GM12875 (cell line): ENCODE measurements around the gene UFD1.

ENCODE experiments used
- H3K4me3 ChIP-seq: one replicate; pipeline ENCODE4 v1.5.1; 2011; ENCODE audit warnings: low read depth, low read length, control low read depth
- TF ChIP-seq, protein P1 (sequence below): IDR thresholded peaks from 2 replicates; pipeline ENCODE4 v1.5.1; 2011; ENCODE audit warnings: low read depth, mild to moderate bottlenecking, control low read depth, inconsistent platforms, low read length, moderate library complexity, borderline replicate concordance; ENCODE audit not compliant: insufficient read depth

The UFD1 gene

DNA sequence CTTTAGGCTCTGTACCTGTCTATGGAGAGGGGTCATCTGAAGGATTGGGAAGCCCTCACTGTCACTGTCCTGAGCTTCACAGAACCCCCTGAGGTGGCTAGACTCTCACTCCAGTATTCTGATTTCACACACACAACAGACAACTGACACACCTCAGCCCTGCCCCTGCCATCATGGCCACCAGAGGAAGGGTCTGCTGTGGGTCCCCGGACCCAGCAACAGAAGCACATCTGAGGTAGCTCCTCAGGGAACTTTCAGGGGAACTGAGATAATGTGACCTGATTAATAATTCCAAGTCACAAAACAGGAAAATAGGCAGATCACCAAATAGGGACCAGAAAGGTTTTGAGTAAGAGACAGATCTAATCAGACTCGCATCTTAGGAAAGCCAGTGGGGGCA lies 24.0 kb downstream of the UFD1 start:
- TF ChIP-seq, protein P1, sequence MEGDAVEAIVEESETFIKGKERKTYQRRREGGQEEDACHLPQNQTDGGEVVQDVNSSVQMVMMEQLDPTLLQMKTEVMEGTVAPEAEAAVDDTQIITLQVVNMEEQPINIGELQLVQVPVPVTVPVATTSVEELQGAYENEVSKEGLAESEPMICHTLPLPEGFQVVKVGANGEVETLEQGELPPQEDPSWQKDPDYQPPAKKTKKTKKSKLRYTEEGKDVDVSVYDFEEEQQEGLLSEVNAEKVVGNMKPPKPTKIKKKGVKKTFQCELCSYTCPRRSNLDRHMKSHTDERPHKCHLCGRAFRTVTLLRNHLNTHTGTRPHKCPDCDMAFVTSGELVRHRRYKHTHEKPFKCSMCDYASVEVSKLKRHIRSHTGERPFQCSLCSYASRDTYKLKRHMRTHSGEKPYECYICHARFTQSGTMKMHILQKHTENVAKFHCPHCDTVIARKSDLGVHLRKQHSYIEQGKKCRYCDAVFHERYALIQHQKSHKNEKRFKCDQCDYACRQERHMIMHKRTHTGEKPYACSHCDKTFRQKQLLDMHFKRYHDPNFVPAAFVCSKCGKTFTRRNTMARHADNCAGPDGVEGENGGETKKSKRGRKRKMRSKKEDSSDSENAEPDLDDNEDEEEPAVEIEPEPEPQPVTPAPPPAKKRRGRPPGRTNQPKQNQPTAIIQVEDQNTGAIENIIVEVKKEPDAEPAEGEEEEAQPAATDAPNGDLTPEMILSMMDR = no peak
- H3K4me3 ChIP-seq = no peak overlapping the region

DNA sequence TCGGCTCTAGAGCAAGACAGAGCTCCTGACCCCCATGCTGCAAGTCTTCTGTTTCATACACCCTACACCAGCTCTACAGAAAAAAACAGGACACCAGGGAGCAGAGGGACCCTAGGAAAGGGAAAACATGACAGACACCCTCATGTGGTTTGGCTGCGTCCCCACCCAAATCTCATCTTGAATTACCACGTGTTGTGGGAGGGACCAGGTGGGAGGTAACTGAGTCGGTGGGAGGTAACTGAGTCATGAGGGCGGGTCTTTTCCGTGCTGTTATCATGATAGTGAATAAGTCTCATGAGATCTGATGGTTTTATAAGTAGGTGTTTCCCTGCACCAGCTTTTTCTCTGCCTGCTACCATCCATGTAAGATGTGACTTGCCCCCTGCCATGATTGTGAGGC lies 24.8 kb downstream of the UFD1 start:
- TF ChIP-seq, protein P1 = no peak
- no peak overlapping the region for H3K4me3 ChIP-seq

DNA sequence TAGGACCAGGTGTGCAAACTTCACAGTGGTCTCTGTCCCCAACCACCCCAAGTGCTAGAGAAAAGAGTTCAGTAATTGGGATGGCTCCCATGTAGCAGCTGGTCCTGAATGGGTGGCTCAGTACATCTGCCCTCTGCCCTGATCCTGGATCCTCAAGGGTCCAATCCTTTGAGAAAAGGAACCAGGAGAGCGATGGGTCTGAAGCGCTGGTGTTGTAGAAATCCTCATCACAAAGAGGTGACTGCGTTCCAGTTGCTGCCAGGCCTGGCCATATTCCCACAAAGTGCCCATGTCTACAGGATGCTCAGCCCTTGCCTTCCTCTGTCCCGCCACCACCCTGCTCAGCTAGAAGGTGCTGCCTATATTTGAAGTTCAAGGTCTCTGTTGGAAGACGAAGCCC lies 25.3 kb downstream of the UFD1 start:
- no peak overlapping the region for H3K4me3 ChIP-seq
- TF ChIP-seq, protein P1 = no peak

DNA sequence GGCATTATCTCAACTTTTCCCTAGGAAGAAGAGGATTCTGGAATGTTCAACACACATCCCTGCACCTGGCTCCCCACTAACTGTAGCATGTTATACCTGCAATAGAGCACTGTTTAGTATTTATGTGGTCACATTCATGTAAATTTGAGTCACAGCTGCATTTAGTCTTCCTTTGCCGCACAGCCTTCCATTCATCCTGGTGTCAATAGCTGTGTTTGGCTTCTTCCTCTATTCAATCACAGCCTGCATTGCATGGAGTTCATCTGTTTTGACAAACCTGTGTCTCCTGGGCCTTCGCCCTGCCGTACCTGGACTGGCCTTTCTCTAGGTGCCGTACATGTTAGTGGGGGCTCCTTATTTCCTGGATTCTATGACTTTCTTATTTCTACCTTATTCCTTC lies 27.4 kb downstream of the UFD1 start:
- TF ChIP-seq, protein P1 = no peak
- no peak overlapping the region for H3K4me3 ChIP-seq

DNA sequence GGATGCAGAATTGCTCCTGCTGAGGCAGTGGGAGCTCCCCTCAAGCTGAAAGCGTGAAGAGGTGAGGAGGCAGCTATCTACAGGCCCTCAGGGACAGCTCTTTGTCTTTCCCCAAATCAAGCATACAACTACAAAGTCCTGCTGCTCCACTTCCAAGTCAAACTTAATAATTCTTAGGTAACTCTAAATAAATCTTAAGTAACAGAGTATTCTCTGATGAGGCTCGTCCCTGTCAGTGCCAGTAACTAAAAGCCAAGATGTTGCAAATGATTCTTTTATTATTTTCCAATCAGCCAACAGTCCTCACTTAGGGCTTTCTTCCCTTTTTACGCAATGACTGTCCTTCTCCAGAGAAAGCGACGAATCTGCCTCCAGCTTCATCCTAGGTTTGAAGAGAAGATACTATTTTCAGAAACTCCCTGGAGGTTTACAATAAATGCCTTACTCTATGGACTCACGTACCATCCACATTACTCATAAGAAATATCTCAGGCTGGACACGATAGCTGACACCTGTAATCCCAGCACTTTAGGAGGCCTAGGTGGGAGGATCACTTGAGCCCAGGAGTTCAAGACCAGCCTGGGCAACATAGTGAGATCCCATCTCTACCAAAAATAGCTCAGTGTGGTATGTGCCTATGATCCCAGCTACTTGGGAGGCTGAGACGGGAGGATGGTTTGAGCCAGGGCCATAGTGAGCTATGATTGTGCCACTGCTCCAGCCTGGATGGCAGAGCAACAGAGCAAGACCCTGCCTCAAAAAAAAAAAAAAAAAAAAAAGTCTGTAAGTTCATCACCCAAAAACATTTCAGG lies 28.4 kb downstream of the UFD1 start:
- no peak overlapping the region for H3K4me3 ChIP-seq
- TF ChIP-seq, protein P1 = no peak

DNA sequence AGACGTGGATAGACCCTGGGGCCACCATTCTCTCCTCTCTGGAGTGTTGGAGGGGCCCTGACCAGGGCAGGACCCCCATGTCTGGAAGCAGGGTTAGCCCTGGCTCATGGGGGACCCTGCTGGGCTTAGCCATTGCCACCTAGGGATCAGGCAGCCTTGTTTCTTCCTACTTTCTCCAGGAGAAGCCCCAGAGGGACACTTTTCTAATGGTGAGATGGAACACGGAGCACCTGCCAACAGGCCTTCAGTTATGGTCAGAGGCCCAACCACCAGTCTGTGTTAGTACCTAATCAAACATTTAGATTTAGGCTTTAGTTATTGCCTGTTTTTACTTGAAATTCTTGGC lies 29.6 kb downstream of the UFD1 start:
- TF ChIP-seq, protein P1 = no peak
- H3K4me3 ChIP-seq = no peak overlapping the region

DNA sequence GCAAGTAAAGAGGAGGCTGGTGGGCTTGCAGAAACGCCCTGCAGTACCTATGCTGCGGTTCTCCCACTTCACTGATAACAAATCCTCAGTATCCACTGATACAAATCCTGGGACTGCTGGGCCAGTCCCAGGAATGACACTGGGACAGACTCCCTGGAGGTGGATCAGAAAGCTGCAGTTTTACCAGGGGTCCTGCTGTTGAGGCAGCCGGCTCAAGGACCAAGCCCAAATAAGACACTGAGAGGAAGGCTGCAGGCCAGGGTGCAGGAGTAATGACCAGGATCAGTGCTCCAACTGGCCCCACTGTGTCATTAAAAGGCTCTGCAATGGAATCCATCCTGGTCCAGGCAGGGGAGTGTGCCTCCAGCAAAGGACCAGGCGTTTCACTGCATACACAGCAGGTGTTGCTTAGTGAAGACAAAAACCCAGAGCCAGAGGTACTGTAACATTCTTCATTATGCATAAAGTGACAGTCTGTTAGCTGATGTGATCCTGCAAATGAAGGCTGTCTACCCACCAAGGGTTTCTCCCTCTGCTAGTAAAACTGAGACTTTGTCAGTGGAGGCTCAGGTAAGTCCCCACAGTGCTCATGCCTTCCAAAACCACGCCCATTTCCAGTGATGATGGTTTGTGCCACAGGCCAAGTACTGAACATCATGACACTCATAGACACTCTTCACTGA lies 30.1 kb downstream of the UFD1 start:
- H3K4me3 ChIP-seq = peak overlapping the region; percentile 82
- TF ChIP-seq, protein P1 = no peak
